Measurements from ENCODE around the gene SPATA13.

- no peak for TF ChIP-seq GATA2 (IDR thresholded peaks at IDR 0.05; ENCODE audit: low read depth, low read length)
- no peak for TF ChIP-seq GATA3 (IDR thresholded peaks at IDR 0.05; ENCODE audit: low read depth, low read length)
These were observed 71.5 kb downstream of the SPATA13 start for GRCh38 chr13:24232037-24232436.

All from SH-SY5Y (cell line).